ENCODE measurements around the gene FAM107A.

- TF ChIP-seq POLR2AphosphoS5 (IDR thresholded peaks at IDR 0.05; ENCODE audit: low read depth, low read length), result no peak
- no peak for TF ChIP-seq POLR2A (IDR thresholded peaks at IDR 0.05; ENCODE audit: borderline replicate concordance, extremely low read depth, insufficient read depth, insufficient read length)
- no peak for TF ChIP-seq CTCF (IDR thresholded peaks at IDR 0.05 in 2 of 3, conservative IDR thresholded peaks at IDR 0.05 in 1 of 3; ENCODE audit: borderline replicate concordance in 1 of 3, insufficient read depth in 1 of 3, low read depth in 2 of 3, low read length in 2 of 3)
- TF ChIP-seq YY1 (IDR thresholded peaks at IDR 0.05; ENCODE audit: extremely low read depth, insufficient replicate concordance, low read depth, low read length), result no peak
- no peak for TF ChIP-seq EZH2 (IDR thresholded peaks at IDR 0.05)
- TF ChIP-seq RAD21 (IDR thresholded peaks at IDR 0.05; ENCODE audit: low read depth), result no peak
- no peak for TF ChIP-seq ZFX (IDR thresholded peaks at IDR 0.05)
- no peak for TF ChIP-seq JUND (IDR thresholded peaks at IDR 0.05)
- TF ChIP-seq ZNF274 (IDR thresholded peaks at IDR 0.05; ENCODE audit: low read depth, low read length), result no peak
- no peak for TF ChIP-seq MAX (IDR thresholded peaks at IDR 0.05)
- TF ChIP-seq CEBPB (IDR thresholded peaks at IDR 0.05; ENCODE audit: low read depth), result no peak
- no peak for TF ChIP-seq EGR1 (IDR thresholded peaks at IDR 0.05; ENCODE audit: low read depth)
These were observed 6.3 kb downstream of the FAM107A start for GRCh38 chr3:58570851-58571250.
